Measurements from ENCODE around the gene GH2.

The GH2 gene

DNA sequence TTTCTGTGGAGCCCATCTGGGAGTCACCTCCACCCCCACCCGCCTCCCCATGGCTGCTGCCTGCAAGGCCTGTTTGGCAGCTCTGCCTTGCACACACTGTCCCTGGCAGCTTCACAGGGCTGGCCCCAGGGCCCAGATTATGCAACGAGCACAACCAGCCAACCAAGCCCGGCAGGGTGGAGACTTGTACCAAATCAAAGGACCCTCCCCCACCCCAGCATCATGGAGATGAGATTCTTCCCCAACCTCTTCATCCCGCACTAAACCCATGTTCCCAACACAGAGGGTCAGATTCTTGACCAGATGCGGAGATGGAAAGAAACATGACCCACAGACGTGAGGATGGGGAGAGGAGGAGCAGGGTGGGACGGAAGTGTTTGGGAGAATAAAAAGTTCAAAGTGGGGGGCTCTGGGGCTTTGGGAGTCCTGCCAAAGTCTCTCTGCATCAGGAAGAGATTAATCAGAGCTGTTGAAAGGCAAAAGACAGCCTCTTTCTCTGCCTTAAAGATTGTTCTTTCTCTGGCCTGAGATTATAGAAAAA is 43.0 kb downstream of the GH2 start:
- no peak for DNase-seq

DNA sequence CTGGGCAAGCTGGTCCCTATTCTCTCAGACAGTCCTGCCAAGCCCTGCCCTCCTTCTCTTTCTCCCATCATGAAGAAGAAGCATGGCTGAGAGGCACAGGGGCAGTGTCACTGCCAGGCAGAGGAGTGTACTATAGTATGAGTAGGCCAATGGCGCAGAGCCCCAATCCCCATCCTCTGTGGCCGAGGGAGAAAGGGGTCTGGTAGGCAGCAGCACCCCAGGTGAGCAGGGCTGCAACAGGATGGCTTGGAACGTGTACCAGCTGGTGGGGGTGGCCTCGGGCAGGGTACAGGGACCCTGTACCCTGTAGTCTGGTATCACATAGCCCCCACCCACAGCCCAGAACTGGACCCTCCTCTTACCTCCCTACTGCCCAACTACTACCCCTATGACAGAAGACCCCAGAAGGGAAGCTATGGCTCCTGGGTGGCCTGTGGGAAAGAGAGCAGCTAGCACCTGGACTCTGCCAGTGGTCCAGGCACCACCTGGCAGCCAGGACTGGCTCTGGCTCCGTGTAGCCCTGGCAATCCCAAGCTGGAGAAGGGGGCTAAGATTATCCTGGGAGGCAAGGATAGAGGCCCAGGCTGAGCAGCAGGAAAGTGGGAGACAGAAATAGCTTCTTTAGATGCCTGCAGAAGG is 43.7 kb downstream of the GH2 start:
- DNase-seq: no peak

DNA sequence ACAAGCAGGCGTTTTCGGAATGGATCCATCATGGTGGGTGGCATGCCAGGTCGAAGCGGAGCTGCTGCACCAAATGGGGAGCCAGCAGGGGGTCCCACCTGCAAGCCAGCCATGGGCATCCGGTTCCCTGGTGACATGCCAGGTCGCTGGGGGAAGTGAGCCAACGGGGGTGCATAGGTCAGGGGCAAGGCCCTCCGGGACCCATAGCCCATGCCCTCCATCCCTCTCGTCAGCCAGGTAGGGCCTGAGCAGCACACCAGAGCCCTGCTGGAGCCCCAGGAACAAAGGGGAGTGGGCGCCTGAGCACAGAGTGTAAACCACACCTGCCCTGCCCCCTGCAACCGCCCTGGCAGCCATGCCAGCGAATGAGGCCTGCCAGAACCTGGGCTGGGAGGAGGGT is 44.3 kb downstream of the GH2 start:
- no peak for DNase-seq

DNA sequence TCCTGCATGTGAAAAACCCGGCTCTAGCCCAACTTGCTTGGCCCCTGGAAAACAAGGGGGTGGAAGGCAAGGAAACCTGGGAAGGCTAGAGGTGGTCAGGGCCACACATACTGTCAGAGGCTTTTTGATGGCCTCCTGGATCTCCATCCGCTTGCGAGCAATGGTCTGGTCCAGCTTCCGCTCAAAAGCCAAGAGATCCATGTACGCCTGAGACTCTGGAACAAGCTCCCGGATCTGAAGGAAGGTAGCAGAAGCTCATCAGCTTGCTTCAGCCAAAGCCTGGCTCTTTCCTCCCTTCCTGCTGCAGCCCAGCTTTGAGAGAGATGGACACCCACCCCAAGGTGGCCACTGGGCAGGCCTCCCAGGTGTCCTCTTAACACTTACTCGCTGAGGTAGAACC is 44.9 kb downstream of the GH2 start:
- DNase-seq: no peak

DNA sequence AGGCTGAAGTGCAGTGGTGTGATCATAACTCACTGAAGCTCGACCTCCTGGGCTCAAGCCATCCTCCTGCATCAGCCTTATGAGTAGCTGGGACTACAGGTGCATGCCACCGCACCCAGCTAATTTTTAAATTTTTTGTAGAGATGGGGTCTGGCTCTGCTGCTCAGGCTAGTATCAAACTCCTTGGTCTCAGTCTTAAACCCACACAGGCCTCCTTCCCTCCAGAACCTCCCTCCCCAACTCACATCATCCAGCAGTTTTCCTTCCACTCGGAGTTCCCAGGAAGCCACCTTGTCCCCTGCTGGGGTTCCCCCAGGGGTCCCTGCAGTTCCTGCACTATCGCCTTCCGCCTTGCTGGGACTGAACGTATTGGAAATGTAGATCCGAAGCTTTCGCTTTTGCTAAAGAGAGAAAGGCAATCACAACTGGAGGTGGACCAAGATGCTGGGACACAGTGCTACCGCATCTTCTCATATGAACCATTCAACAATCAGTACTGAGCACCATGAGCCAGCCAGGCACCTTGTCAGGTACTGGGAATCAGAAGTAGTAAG is 46.5 kb downstream of the GH2 start:
- no peak for DNase-seq

DNA sequence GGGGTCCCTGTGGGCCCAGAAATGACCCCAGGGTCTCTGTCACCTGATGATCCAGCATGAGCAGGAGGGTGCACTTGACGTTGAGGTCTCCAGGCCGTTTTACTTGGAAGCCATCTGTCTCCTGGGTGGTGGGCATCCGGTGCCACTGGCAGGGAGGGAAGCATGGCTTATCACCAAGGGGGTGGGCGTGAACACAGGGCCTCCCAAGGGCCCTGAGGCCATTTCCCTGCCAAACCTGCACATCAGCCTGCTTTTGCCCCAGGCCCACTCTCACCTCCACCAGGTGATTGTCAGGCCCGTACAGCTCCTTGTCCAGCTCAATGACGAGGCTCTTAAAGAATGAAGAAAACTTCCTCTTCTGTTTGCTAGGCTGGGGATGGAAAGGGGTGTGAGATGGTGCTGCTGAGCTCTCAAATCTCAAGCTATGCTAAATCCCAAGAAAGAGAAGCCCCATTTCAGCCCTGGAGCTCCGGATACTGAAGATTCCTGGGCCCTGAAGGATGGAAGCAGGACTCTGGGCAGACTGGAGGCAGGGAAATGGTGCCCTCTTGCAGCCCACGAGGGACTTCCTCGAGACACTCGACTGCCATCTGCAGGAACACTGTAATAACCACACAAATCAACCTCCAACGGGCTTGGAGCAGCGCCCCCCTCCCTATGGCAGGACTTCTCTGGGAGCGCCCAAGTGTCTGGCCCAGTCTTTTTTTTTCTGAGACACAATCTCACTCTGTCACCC is 47.1 kb downstream of the GH2 start:
- DNase-seq: peak; percentile 57

DNA sequence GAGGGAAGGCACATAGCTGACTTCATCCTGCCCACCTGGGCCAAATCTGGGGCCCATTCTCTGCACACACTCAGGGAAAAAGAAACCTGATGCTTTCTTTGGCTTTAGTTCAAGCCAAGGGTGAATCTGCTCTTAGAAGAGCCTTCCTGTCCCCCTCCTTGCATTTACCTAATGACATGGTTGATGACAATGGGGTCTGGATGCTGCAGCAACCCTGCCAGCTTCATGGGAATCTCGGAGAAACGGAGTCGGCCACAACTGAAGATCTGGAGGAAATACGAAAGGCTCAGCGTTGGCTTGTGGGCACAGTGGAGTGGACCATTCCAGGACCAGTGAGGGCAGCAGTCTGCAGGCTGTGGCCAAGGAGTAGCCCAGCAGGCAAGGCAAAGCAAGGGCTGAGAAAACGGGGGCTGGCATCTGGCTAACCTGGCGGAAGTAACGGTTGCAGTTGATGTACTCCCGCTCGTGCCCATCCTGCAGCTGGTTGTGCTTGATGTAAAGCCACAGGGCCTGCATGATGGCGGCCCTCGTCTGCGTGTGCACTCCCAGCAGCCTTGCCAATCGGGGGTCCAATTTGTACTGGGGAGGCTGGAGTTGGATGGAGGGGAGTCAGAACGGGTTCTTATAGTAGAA is 47.9 kb downstream of the GH2 start:
- no peak for DNase-seq

DNA sequence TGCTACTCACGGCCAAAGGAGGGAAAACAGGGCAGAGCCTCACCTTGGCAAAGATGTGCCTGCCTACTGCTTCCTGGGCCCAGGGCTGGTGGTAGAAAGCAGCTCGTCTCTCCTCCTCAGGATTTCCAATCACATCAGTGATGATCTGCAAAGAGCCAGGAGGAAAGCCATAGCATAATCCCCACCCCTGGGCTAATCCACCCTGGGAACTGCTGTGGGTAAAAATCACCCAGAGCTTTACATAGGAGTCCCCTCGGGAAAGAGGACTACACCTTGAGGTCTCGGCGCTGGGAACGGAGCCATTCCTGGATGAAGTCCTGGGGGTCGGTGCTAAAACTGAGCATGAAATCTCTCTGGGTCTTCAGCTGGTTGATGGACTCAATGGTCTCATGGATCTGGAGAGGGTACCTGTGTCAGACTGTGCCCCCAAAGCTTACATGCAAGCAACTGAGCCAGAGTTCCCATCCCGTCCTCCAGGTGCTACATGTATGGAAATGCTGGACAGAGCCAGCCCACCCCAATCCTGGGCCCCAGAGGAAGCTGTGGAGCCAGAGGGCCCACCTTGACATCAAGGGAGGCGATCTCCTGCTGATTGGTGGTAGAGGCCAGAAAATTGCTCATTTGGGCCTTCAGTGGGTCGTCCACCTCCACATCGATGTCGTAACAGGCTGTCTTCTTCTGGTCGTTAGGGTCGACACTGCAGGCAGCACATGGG is 48.6 kb downstream of the GH2 start:
- no peak for DNase-seq

DNA sequence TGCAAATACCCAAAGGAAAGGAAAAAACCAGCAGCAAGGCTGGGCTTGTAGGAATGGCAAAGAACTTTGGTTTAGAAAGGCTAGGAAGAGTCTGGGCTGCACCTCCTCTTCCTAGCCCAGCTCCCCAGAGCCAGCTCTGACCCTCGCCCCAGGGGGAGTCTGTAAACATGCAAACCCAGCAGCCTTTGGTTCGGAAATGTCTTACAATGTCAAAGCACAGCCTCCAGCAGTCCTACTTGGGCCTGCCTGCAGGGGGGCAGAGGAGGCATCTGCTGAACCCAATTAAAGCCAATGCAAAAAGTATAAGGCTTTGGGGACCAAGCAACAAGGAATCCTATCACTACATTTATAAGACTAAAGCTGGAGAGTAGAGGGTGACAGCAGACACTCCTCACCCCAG is 49.3 kb downstream of the GH2 start:
- DNase-seq: no peak

DNA sequence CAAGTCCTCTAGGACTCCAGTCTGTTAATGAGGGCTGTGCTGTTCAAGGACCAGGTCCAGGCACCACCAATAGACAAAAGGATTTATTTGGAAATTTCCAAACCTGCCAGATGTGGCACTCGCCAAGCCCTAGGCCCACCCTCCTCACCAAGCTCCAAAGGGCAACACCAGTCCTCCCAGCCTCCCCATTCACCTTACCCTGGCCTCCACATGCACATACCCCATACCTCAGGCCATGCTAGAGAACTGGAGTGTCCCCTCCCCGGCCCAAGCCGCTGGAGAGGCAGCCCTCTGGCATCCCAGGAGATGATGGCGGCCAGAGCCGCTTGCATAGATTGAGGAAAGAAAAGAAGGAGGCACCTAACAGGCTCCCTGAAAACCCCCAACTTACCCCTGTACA is 49.7 kb downstream of the GH2 start:
- DNase-seq: no peak

DNA sequence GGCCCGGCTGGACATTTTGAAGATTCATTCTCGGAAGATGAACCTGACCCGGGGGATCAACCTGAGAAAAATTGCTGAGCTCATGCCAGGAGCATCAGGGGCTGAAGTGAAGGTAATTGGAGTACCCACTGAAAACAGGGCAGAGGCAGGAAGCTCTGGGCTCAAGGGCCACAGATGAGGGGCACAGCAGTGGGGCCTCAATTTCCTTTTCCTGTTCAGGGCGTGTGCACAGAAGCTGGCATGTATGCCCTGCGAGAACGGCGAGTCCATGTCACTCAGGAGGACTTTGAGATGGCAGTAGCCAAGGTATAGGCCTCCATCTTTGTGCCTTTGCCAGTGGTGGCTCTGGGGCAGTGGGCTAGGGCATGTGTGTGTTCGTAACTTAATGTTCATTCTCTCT is 50.2 kb downstream of the GH2 start:
- DNase-seq: no peak

DNA sequence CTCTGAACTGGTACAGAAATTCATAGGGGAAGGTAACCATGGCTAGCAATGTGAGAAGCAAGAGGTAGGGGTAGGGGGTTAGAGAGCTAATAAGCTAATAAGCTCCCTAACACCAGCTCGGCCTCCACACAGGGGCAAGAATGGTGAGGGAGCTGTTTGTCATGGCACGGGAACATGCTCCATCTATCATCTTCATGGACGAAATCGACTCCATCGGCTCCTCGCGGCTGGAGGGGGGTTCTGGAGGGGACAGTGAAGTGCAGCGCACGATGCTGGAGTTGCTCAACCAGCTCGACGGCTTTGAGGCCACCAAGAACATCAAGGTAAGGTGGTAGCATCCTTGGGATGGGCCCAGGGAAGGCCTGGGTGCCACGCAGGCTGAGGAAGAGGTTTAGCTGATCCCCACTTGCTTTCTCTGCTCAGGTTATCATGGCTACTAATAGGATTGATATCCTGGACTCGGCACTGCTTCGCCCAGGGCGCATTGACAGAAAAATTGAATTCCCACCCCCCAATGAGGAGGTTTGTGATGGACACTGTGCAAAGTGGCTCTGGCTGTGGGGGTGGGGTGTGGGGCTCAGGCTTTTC is 50.7 kb downstream of the GH2 start:
- DNase-seq: no peak

DNA sequence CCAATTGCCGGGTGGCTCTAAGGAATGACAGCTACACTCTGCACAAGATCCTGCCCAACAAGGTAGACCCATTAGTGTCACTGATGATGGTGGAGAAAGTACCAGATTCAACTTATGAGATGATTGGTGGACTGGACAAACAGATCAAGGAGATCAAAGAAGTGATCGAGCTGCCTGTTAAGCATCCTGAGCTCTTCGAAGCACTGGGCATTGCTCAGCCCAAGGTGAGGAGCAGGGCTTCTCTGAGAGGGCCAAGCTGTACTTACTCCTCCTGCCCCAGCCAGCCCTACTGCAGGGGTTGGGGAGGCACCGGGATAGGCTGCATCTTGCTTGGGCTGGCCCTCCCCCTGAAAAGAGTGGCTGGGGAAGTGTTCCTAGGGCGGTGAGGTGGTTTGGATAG is 51.5 kb downstream of the GH2 start:
- DNase-seq: no peak
